Loucy (cell line): ENCODE data around the gene CCDC92.

Source experiments
- H2AFZ ChIP-seq: fragments of 200-600 bp; sonication (generic); 2 replicates; pipeline ENCODE4 v1.6.0; 2016; ENCODE audit warnings: antibody characterized with exemption, mild to moderate bottlenecking, low read length, moderate library complexity
- H3F3A ChIP-seq: fragments of 200-600 bp; 2 replicates; pipeline ENCODE4 v1.6.0; 2016; ENCODE audit warnings: antibody characterized with exemption, low read depth, mild to moderate bottlenecking
- H3K27me3 ChIP-seq: fragments of 200-600 bp; sonication (generic); 2 replicates; pipeline ENCODE4 v1.6.1; 2014; ENCODE audit warnings: low read length, mild to moderate bottlenecking; ENCODE audit not compliant: insufficient read depth, poor library complexity, severe bottlenecking
- H3K36me3 ChIP-seq: fragments of 200-600 bp; sonication (generic); 2 replicates; pipeline ENCODE4 v1.6.1; 2016; ENCODE audit warnings: low read length; ENCODE audit not compliant: insufficient read depth
- H3K4me1 ChIP-seq: fragments of 200-600 bp; sonication (generic); 2 replicates; pipeline ENCODE4 v1.5.1; 2014; ENCODE audit warnings: low read length, mild to moderate bottlenecking; ENCODE audit not compliant: insufficient read depth, poor library complexity, severe bottlenecking
- H3K4me2 ChIP-seq: fragments of 200-600 bp; sonication (generic); 2 replicates; pipeline ENCODE4 v1.6.0; 2014; ENCODE audit warnings: antibody characterized with exemption, low read length, low read depth, mild to moderate bottlenecking; ENCODE audit not compliant: poor library complexity, severe bottlenecking
- H3K4me3 ChIP-seq: fragments of 200-600 bp; sonication (generic); 2 replicates; pipeline ENCODE4 v1.5.1; 2014; ENCODE audit warnings: low read length, mild to moderate bottlenecking, mixed read lengths; ENCODE audit not compliant: poor library complexity, severe bottlenecking
- H3K79me2 ChIP-seq: fragments of 200-600 bp; sonication (generic); 2 replicates; pipeline ENCODE4 v1.6.1; 2014; ENCODE audit warnings: low read length; ENCODE audit not compliant: insufficient read depth
- H3K9ac ChIP-seq: fragments of 200-600 bp; sonication (generic); 2 replicates; pipeline ENCODE4 v1.6.0; 2014; ENCODE audit warnings: mild to moderate bottlenecking, low read depth, low read length, moderate library complexity; ENCODE audit not compliant: poor library complexity, severe bottlenecking
- H3K9me2 ChIP-seq: fragments of 200-600 bp; sonication (generic); replicated peaks from 2 replicates; pipeline ENCODE4 v1.6.1; 2016; ENCODE audit warnings: low read depth, low read length, mixed read lengths
- H3K9me3 ChIP-seq: fragments of 200-600 bp; sonication (generic); 2 replicates; pipeline ENCODE4 v1.6.1; 2014; ENCODE audit warnings: mild to moderate bottlenecking, antibody characterized with exemption, low read length, low read depth; ENCODE audit not compliant: insufficient read depth
- H4K20me1 ChIP-seq: fragments of 200-600 bp; sonication (generic); 2 replicates; pipeline ENCODE4 v1.6.0; 2014; ENCODE audit warnings: antibody characterized with exemption, low read length, mild to moderate bottlenecking; ENCODE audit not compliant: insufficient read depth, poor library complexity, severe bottlenecking
- EZH2phosphoT487 ChIP-seq: fragments of 200-600 bp; IDR thresholded peaks from 2 replicates; pipeline ENCODE4 v1.6.1; 2018; ENCODE audit warnings: antibody characterized with exemption, mild to moderate bottlenecking, moderate library complexity, borderline replicate concordance
- TF ChIP-seq, protein P1 (sequence below): fragments of 200-600 bp; sonication (generic); conservative IDR thresholded peaks from 2 replicates; pipeline ENCODE4 v1.5.1; 2014; ENCODE audit warnings: mild to moderate bottlenecking, antibody characterized with exemption, low read length

Gene CCDC92

DNA sequence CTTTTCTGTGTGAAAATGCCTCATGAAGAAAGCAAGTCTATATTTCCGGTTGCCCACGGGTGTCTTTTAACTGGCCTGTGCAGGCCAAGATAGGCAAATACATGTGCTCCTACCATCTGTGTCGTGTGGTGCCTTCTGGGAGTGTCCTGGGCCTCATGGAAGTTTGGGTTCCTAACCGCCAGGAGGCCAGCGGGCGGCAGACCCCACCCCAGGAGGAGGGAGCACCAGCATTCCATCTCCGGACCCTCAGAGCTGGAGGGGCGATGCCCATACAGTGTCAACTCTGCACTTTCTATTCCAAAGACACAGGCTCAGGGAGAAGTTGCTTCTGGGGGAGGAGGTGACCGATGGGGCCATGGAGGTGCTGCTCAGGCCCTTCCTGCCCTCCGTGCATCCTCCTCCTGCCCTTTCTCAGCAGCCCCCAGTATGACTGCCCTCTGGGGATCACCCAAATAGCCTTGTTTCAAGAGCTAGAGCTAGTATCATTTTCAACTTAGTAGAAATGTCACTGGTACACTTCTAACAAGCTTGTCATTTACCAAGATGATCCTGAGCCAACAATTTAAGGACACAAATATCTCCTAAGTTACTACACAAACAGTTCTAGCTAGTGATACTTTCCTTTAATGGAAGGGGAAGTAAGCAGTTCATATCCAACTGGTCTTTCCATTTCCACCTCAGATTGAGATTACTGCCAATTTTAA lies 17.8 kb downstream of the CCDC92 start:
- no peak overlapping the region for H3K4me2 ChIP-seq
- H3K36me3 ChIP-seq: no peaks in the 10 kb centered on the region
- H3K79me2 ChIP-seq: no peaks in the 10 kb centered on the region
- no peak overlapping the region for H2AFZ ChIP-seq
- H3K9ac ChIP-seq: no peak overlapping the region
- TF ChIP-seq, protein P1, sequence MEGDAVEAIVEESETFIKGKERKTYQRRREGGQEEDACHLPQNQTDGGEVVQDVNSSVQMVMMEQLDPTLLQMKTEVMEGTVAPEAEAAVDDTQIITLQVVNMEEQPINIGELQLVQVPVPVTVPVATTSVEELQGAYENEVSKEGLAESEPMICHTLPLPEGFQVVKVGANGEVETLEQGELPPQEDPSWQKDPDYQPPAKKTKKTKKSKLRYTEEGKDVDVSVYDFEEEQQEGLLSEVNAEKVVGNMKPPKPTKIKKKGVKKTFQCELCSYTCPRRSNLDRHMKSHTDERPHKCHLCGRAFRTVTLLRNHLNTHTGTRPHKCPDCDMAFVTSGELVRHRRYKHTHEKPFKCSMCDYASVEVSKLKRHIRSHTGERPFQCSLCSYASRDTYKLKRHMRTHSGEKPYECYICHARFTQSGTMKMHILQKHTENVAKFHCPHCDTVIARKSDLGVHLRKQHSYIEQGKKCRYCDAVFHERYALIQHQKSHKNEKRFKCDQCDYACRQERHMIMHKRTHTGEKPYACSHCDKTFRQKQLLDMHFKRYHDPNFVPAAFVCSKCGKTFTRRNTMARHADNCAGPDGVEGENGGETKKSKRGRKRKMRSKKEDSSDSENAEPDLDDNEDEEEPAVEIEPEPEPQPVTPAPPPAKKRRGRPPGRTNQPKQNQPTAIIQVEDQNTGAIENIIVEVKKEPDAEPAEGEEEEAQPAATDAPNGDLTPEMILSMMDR: no peak
- TF ChIP-seq EZH2phosphoT487: no peak
- H3F3A ChIP-seq: no peaks in the 10 kb centered on the region
- H3K4me1 ChIP-seq: no peaks in the 10 kb centered on the region
- H3K9me2 ChIP-seq: no peaks in the 10 kb centered on the region
- no peaks in the 10 kb centered on the region for H3K9me3 ChIP-seq
- H3K27me3 ChIP-seq: no peaks in the 10 kb centered on the region
- H3K4me3 ChIP-seq: no peak overlapping the region
- H4K20me1 ChIP-seq: no peaks in the 10 kb centered on the region

DNA sequence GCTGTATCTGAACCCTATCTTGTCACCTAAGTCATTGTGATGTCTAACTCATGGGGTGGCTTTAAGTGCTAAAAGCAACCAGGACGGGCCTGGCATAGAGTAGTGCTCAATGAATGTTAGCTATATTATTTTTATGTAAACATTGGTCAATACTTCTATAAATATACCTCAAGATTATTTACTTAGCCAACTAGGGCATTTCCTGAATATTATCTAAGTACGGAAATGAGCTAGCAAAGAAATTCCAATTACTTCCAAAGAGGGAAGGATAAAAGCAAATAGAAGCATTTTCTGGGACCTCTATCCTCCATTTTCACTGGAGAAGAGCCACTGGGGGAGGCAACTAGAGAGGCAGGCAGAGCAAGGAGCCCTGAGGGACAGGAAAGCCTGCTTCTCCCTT lies 20.6 kb downstream of the CCDC92 start:
- no peak overlapping the region for H3K4me2 ChIP-seq
- TF ChIP-seq, protein P1: no peak
- TF ChIP-seq EZH2phosphoT487: no peak

DNA sequence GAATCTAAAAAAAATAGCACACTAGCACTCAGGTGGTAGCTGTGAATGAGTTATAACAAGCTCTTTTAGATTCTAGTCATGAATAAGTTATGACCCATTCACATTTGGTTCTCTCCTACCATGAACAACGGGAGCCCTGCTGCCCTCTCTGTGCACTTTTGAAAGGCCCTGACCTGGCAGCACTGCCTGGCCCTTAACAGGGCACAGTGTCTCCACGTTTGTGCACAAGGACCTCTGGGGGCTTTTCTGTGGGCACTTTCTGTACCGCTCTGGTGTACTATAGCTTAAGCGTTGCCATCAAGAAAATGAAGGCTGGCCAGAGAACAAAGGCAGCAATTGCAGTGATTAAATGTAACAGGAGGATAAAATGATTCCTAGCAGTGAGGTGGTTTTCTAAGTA lies 21.2 kb downstream of the CCDC92 start:
- TF ChIP-seq EZH2phosphoT487: no peak
- TF ChIP-seq, protein P1: no peak
- H3K4me2 ChIP-seq: no peak overlapping the region

More for the DNA sequence above, 20.6 kb downstream of the CCDC92 start:
- Histone ChIP-seq H3K4me3 (no peak overlapping the region), H4K20me1 (no peaks in the 10 kb centered on the region), H3K4me1 (no peaks in the 10 kb centered on the region), H3K79me2 (no peaks in the 10 kb centered on the region), H3F3A (no peaks in the 10 kb centered on the region), H3K9ac (no peak overlapping the region), H2AFZ (no peak overlapping the region), H3K36me3 (no peaks in the 10 kb centered on the region), H3K27me3 (no peaks in the 10 kb centered on the region), H3K9me2 (no peaks in the 10 kb centered on the region), H3K9me3 (no peaks in the 10 kb centered on the region)

More for the DNA sequence above, 21.2 kb downstream of the CCDC92 start:
- Histone ChIP-seq H3K27me3 (no peaks in the 10 kb centered on the region), H3K79me2 (no peaks in the 10 kb centered on the region), H3K9ac (no peak overlapping the region), H2AFZ (no peak overlapping the region), H3K4me3 (no peak overlapping the region), H3K36me3 (no peaks in the 10 kb centered on the region), H3K9me2 (no peaks in the 10 kb centered on the region), H3K4me1 (no peaks in the 10 kb centered on the region), H4K20me1 (no peaks in the 10 kb centered on the region), H3K9me3 (no peaks in the 10 kb centered on the region), H3F3A (no peaks in the 10 kb centered on the region)
